SK-N-SH (cell line): ENCODE measurements around the gene SLC29A1. TPM values are rescaled to one million over a fixed set of nuclear protein-coding genes. Genes with fewer than 3 reads are reported as not detected.

Source experiments
- CTCF ChIA-PET: fragments of 300-600, 350-600 bp; formaldehyde crosslinking; extraction: SDS; loops from one replicate; lab custom pipeline; 2021; lab: Yijun Ruan, JAX
- POLR2A ChIA-PET: fragments of 350-600 bp; sonication (Branson Sonifier 250); formaldehyde crosslinking; extraction: SDS; loops from one replicate; lab custom pipeline; 2020; ENCODE audit warnings: antibody characterized with exemption, inconsistent platforms; lab: Yijun Ruan, JAX
- DNase-seq: peaks from one replicate; pipeline ENCODE4 v3.0.0; 2012
- H2AFZ ChIP-seq: fragments of 200-600 bp; sonication (generic); 2 replicates; pipeline ENCODE4 v1.8.1; 2016; ENCODE audit warnings: antibody characterized with exemption, mild to moderate bottlenecking, low read depth
- H3F3A ChIP-seq: fragments of 200-600 bp; sonication (generic); replicated peaks from 2 replicates; pipeline ENCODE3; 2016; ENCODE audit warnings: antibody characterized with exemption, mild to moderate bottlenecking; ENCODE audit not compliant: insufficient read depth
- H3K27ac ChIP-seq, 2 experiments: fragments of 200-500 bp in 1 of 2; fragments of 200-600 bp in 1 of 2; sonication (Bioruptor generic) in 1 of 2; sonication (generic), shearing (Covaris generic) in 1 of 2; 2 replicates each; pipeline versions ENCODE4 v1.5.1 to v1.6.1; 2014 to 2016; ENCODE audit warnings: low read depth in 2 of 2, inconsistent platforms in 1 of 2, low read length in 1 of 2, mild to moderate bottlenecking in 1 of 2, mixed read lengths in 1 of 2
- H3K27me3 ChIP-seq: fragments of 200-600 bp; sonication (generic), shearing (Covaris generic); 2 replicates; pipeline ENCODE4 v1.6.1; 2016; ENCODE audit warnings: mixed run types; ENCODE audit not compliant: insufficient read depth
- H3K36me3 ChIP-seq, 2 experiments: fragments of 200-500 bp in 1 of 2; fragments of 200-600 bp in 1 of 2; sonication (Bioruptor generic) in 1 of 2; sonication (generic) in 1 of 2; replicated peaks in 1 of 2; 2 replicates each; pipeline versions ENCODE3 to v1.5.1; 2014 to 2016; ENCODE audit warnings: low read length in 1 of 2, mild to moderate bottlenecking in 1 of 2; ENCODE audit not compliant: insufficient read depth in 2 of 2, control insufficient read depth in 1 of 2
- H3K4me1 ChIP-seq, 2 experiments: fragments of 200-500 bp in 1 of 2; fragments of 200-600 bp in 1 of 2; sonication (Bioruptor generic) in 1 of 2; sonication (generic), shearing (Covaris generic) in 1 of 2; 2 replicates each; pipeline versions ENCODE4 v1.5.1 to v1.6.1; 2014 to 2016; ENCODE audit warnings: low read depth in 1 of 2, low read length in 1 of 2, mixed run types in 1 of 2; ENCODE audit not compliant: insufficient read depth in 2 of 2, control insufficient read depth in 1 of 2
- H3K4me2 ChIP-seq: fragments of 200-600 bp; sonication (generic), shearing (Covaris generic); 2 replicates; pipeline ENCODE4 v1.6.1; 2017; ENCODE audit warnings: mixed run types
- H3K4me3 ChIP-seq, 2 experiments: fragments of 200-500 bp in 1 of 2; fragments of 200-600 bp in 1 of 2; sonication (Bioruptor generic) in 1 of 2; sonication (generic), shearing (Covaris generic) in 1 of 2; 2 replicates each; pipeline versions ENCODE4 v1.5.1 to v1.8.1; 2014 to 2016; ENCODE audit warnings: low read depth in 2 of 2, inconsistent platforms in 1 of 2, low read length in 1 of 2, mild to moderate bottlenecking in 1 of 2, mixed read lengths in 1 of 2, moderate library complexity in 1 of 2
- H3K79me2 ChIP-seq: fragments of 200-600 bp; sonication (generic); 2 replicates; pipeline ENCODE4 v1.8.1; 2017; ENCODE audit warnings: mild to moderate bottlenecking; ENCODE audit not compliant: insufficient read depth
- H3K9ac ChIP-seq: fragments of 200-600 bp; sonication (generic); 2 replicates; pipeline ENCODE4 v1.6.1; 2017; ENCODE audit warnings: mixed run types
- H3K9me2 ChIP-seq: fragments of 200-600 bp; sonication (generic); 2 replicates; pipeline ENCODE4 v1.6.1; 2017; ENCODE audit warnings: mixed run types
- H3K9me3 ChIP-seq: fragments of 200-600 bp; sonication (generic); 2 replicates; pipeline ENCODE4 v1.6.1; 2017; ENCODE audit warnings: mixed run types, mild to moderate bottlenecking, moderate library complexity
- H4K20me1 ChIP-seq: fragments of 200-600 bp; sonication (generic); 2 replicates; pipeline ENCODE4 v1.6.1; 2017; ENCODE audit warnings: mild to moderate bottlenecking, mixed run types; ENCODE audit not compliant: insufficient read depth
- CHD2 ChIP-seq: fragments of 150-350 bp; IDR thresholded peaks from 2 replicates; pipeline ENCODE4 v1.6.1; 2018; ENCODE audit warnings: low read length; ENCODE audit not compliant: partially characterized antibody
- CTCF ChIP-seq: fragments of 200-600 bp; sonication (generic); IDR thresholded peaks from 2 replicates; pipeline ENCODE4 v1.6.1; 2017; ENCODE audit warnings: antibody characterized with exemption, mild to moderate bottlenecking, moderate library complexity
- ELF1 ChIP-seq: IDR thresholded peaks from 2 replicates; pipeline ENCODE4 v1.4.0; 2012
- EP300 ChIP-seq, 2 experiments: IDR thresholded peaks; 2 replicates each; pipeline versions ENCODE4 v1.4.0 to v1.6.1; 2012; ENCODE audit warnings: borderline replicate concordance in 1 of 2, low read depth in 1 of 2, low read length in 1 of 2
- FOSL2 ChIP-seq: IDR thresholded peaks from 2 replicates; pipeline ENCODE4 v1.4.0; 2012; ENCODE audit warnings: low read depth, mild to moderate bottlenecking, moderate library complexity, borderline replicate concordance
- FOXM1 ChIP-seq: IDR thresholded peaks from 2 replicates; pipeline ENCODE4 v1.4.0; 2012; ENCODE audit warnings: low read depth, mild to moderate bottlenecking
- GABPA ChIP-seq: IDR thresholded peaks from 2 replicates; pipeline ENCODE4 v1.4.0; 2012; ENCODE audit warnings: low read depth, mild to moderate bottlenecking
- JUND ChIP-seq: IDR thresholded peaks from 2 replicates; pipeline ENCODE4 v1.4.0; 2012
- MAX ChIP-seq: IDR thresholded peaks from 2 replicates; pipeline ENCODE4 v1.4.0; 2012; ENCODE audit warnings: low read depth
- MEF2A ChIP-seq: IDR thresholded peaks from 2 replicates; pipeline ENCODE4 v1.4.0; 2012; ENCODE audit warnings: low read depth, borderline replicate concordance
- MXI1 ChIP-seq: IDR thresholded peaks from 2 replicates; pipeline ENCODE4 v1.6.1; 2012; ENCODE audit warnings: mild to moderate bottlenecking, low read depth, low read length, improper control_type of control experiment
- NRF1 ChIP-seq: IDR thresholded peaks from 2 replicates; pipeline ENCODE4 v1.6.1; 2012; ENCODE audit warnings: low read depth, mild to moderate bottlenecking, low read length
- PBX3 ChIP-seq: IDR thresholded peaks from 2 replicates; pipeline ENCODE4; 2012
- POLR2AphosphoS5 ChIP-seq: IDR thresholded peaks from 2 replicates; pipeline ENCODE4 v1.6.1; 2012; ENCODE audit warnings: low read depth, low read length
- RAD21 ChIP-seq: IDR thresholded peaks from 2 replicates; pipeline ENCODE4 v1.6.1; 2012; ENCODE audit warnings: mild to moderate bottlenecking, low read length
- REST ChIP-seq: IDR thresholded peaks from 2 replicates; pipeline ENCODE4 v1.6.1; 2012; ENCODE audit warnings: mild to moderate bottlenecking, low read depth, low read length, moderate library complexity
- RXRA ChIP-seq: IDR thresholded peaks from 2 replicates; pipeline ENCODE4 v1.4.0; 2012; ENCODE audit warnings: low read depth, mild to moderate bottlenecking, borderline replicate concordance
- TAF1 ChIP-seq: IDR thresholded peaks from 2 replicates; pipeline ENCODE4 v1.6.1; 2012; ENCODE audit warnings: low read depth, mild to moderate bottlenecking, low read length, moderate library complexity, borderline replicate concordance
- TCF12 ChIP-seq: IDR thresholded peaks from 2 replicates; pipeline ENCODE4 v1.4.0; 2012
- WGBS: methylation state at CpG from one replicate; pipeline ENCODE4 v1.1.6; 2017; ENCODE audit warnings: low lambda C conversion rate; 5-methylcytosine and 5-hydroxymethylcytosine counted together
- polyA plus RNA-seq, 3 experiments: library from polyadenylated mRNA; depleted of rRNA; stranded (reverse); fragments of >200 nt; gene quantifications; 2 replicates each; pipeline ENCODE4 v1.2.3, GENCODE V29; 2012

The SLC29A1 gene
- polyA plus RNA-seq, 1 of the 3 experiments (the other 2 are of a cell fraction) = 44.5 TPM

GRCh38 chr6:44193307-44193910 is 30.0 kb upstream of the SLC29A1 start:
- H3F3A ChIP-seq = no peaks in the 10 kb centered on the region
- no peak overlapping the region for H3K4me2 ChIP-seq
- TF ChIP-seq PBX3 (no peak), MXI1 (no peak), GABPA (no peak), TAF1 (no peak), MAX (no peak), JUND (no peak), CTCF (no peak), FOXM1 (no peak), RXRA (no peak), ELF1 (no peak), RAD21 (no peak), TCF12 (no peak), CHD2 (no peak), MEF2A (no peak), POLR2AphosphoS5 (no peak), FOSL2 (no peak)
- H3K9me3 ChIP-seq = no peaks in the 10 kb centered on the region
- ChIA-PET POLR2A (no interaction called here), CTCF (interaction anchor here (0.7 to 5.8 kb wide), 4 partner anchors 21 to 45 kb away, joined by 3 to 31 read pairs (median 5); partner anchors contain the start of gene SLC29A1)
- H3K4me1 ChIP-seq = no peaks in the 10 kb centered on the region; a peak in 1 of 4 replicates
- no peak overlapping the region for H3K27ac ChIP-seq
- H2AFZ ChIP-seq = no peak overlapping the region
- 80% methylated on average over 8 of the region's 8 CpGs for WGBS
- H3K4me3 ChIP-seq = no peak overlapping the region
- H3K9me2 ChIP-seq = no peaks in the 10 kb centered on the region
- H3K27me3 ChIP-seq = no peaks in the 10 kb centered on the region; the same call in 1 of the 2 replicates
- no peaks in the 10 kb centered on the region for H3K79me2 ChIP-seq
- no peak overlapping the region for H3K9ac ChIP-seq
- H4K20me1 ChIP-seq = no peaks in the 10 kb centered on the region
- H3K36me3 ChIP-seq = no peaks in the 10 kb centered on the region
- no peak for DNase-seq

- Histone ChIP-seq H3K79me2 (no peaks in the 10 kb centered on the region), H3K27me3 (no peaks in the 10 kb centered on the region; the same call in 1 of the 2 replicates), H3F3A (no peaks in the 10 kb centered on the region), H3K4me2 (no peak overlapping the region), H3K9me2 (no peaks in the 10 kb centered on the region), H4K20me1 (no peaks in the 10 kb centered on the region), H3K9ac (no peak overlapping the region), H2AFZ (no peak overlapping the region), H3K9me3 (no peaks in the 10 kb centered on the region), H3K4me1 (no peaks in the 10 kb centered on the region; a peak in 1 of 4 replicates), H3K27ac (no peak overlapping the region), H3K4me3 (no peak overlapping the region), H3K36me3 (no peaks in the 10 kb centered on the region)
- 70% methylated on average over 5 of the region's 5 CpGs for WGBS
- CTCF ChIA-PET = interaction anchor here (5.8 kb wide), 1 partner anchor 21 kb away, joined by 31 read pairs; no protein-coding TSS in a partner anchor
- DNase-seq = no peak
- POLR2A ChIA-PET = no interaction called here
- TF ChIP-seq REST (no peak), CTCF (no peak), RAD21 (no peak), MAX (no peak), CHD2 (no peak), EP300 (IDR thresholded peaks at IDR 0.05; ENCODE audit: borderline replicate concordance in 1 of 2, low read depth in 1 of 2, low read length in 1 of 2) (no peak), JUND (no peak), NRF1 (no peak)
Observed at GRCh38 chr6:44194326-44194725, 29.1 kb upstream of the SLC29A1 start.
